HG03354 (cell line): ENCODE results near the gene SFN.
A peak's percentile ranks its signal among the peaks of the same experiment; 100 is the strongest.
"Not testable (repeated sequence)": the region's sequence is repeated elsewhere in the genome, so short reads cannot be mapped to it uniquely, and the experiment has no call there.

Experiments
- ATAC-seq: cut with Tn5 transposase; IDR thresholded peaks from one replicate; pipeline ENCODE4 v1.9.1; 2021; ENCODE audit warnings: mild to moderate bottlenecking; ENCODE audit not compliant: unreplicated experiment, poor library complexity, severe bottlenecking

Gene SFN

DNA sequence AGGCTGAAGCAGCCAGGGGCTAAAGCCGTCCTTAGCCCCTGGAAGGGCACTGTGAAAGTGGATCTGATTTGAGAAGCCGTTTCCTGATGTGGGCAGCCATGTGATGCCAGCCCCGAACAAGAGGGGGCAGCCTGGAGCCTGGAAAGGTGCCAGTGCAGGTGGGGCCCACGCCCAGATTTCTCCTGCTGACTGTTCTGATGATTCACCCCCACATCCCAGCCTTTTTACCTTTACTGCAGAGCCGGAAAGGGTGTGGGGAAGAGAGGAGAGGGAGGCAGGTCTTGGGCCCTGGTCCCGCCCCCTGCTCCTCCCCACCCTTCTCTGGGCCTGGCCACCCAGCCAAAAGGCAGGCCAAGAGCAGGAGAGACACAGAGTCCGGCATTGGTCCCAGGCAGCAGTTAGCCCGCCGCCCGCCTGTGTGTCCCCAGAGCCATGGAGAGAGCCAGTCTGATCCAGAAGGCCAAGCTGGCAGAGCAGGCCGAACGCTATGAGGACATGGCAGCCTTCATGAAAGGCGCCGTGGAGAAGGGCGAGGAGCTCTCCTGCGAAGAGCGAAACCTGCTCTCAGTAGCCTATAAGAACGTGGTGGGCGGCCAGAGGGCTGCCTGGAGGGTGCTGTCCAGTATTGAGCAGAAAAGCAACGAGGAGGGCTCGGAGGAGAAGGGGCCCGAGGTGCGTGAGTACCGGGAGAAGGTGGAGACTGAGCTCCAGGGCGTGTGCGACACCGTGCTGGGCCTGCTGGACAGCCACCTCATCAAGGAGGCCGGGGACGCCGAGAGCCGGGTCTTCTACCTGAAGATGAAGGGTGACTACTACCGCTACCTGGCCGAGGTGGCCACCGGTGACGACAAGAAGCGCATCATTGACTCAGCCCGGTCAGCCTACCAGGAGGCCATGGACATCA lies at the start of gene SFN:
Gene SFN, plus strand, starts transcription at position 369 of the 904 bp plus-strand sequence. Its CDS starts 64 bp downstream, at position 433.
- ATAC-seq = no peak

DNA sequence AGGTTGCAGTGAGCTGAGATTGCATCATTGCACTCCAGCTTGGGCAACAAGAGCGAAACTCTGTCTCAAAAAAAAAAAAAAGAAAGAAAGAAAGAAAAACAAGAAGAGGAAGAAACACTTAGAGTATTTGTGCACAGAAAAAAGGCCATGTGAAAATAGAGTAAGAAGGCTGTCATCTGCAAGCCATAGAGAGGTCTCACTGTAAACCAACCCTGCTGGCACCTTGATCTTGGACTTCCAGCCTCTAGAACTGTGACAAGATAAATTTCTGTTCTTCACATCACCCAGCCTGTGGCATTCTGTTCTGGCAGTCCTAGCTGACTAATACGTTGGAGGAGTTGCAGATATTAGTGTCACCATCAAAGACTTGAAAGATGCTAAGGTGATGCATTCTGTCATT lies 48.6 kb upstream of the SFN start:
- no peak for ATAC-seq

DNA sequence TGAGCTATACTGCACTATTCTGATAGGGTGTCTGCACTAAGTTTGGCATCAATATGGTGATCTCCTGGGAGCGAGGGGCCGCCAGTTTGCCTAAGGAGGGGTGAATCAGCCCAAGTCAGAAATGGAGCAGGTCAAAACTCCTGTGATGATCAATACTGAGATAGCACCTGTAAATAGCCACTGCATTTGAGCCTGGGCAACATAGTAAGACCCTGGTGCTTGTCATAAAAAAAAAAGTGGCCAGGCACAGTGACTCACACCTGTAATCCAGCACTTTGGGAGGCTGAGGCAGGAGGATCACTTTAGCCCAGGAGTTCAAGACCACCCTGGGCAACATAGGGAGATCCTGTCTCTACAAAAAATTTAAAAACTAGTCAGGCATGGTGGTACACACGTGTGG lies 48.1 kb upstream of the SFN start:
- ATAC-seq = no peak

DNA sequence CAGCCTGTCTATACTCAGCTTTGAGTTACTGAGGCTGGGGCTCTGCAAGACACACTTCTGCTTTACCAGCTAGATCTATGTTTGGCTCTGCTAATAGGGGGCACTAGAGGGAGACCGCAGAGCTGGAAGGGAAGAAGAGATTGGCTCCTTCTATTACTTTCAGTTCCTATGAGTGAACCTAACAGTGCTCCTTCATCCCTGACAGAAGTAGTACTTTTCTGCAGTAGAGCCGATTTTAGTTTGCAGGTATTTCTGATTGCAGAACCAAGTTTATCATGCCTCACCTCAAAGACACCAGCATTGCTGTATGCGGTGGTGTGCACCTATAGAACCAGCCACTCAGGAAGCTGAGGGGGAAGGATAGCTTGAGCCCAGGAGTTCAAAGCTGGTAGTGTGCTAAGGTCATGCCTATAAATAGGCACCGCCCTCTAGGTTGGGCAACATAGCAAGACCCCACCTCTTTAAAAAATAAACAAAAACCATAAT lies 42.1 kb upstream of the SFN start:
- peak; percentile 88 for ATAC-seq

GRCh38 chr1:26822737-26823395 lies 40.1 kb upstream of the SFN start:
- ATAC-seq = no peak

DNA sequence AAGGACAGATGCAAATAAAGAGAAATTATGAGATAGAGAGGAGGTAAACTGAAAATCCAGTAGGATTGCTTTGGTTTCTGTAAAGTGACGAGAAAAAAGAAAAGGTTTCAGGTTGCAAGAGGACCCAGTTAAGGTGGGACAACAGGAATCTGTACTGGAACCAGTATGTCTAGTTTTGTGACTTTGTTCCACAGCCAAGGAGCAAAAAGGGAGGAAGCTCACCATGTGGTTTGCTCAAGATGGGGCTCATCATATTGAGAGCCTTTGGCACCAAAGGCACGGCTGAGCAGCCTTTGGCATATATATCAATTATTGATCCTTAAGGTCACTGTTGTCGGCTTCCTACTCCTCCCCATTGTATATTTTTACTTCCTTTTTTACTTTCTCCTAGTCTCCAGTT lies 38.2 kb upstream of the SFN start:
- ATAC-seq = no peak

- ATAC-seq = peak; percentile 79
Observed at GRCh38 chr1:26826261-26827105, 36.5 kb upstream of the SFN start, which contains the start of gene ZDHHC18. TSS of gene ZDHHC18 (plus strand) at chr1:26826688. CDS start at chr1:26826805, 117 bp downstream.

DNA sequence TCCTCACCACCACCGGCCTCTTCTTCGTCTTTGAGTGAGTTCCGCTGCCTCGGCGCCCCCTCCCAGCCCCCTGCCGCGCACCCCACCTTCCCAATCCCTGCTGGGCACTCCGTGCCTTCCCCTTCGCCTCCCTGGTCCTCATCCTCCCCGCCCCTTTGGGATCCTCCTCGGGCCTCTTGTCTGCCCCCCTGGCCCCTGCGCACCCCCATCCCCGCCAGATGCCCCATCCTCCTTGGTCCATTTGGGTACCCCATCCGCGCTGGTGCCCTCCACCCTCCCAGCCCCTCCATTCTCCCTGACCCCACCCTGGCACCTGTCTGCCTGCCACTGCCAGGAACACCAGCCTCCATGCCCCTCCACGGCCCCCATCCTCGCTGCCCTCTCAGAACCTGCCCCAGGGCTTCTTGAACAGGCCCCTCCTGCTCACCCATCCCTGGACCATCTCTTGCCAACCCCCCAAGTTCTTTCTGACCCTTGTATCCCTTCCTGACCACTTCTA lies 35.8 kb upstream of the SFN start:
- ATAC-seq = no peak

DNA sequence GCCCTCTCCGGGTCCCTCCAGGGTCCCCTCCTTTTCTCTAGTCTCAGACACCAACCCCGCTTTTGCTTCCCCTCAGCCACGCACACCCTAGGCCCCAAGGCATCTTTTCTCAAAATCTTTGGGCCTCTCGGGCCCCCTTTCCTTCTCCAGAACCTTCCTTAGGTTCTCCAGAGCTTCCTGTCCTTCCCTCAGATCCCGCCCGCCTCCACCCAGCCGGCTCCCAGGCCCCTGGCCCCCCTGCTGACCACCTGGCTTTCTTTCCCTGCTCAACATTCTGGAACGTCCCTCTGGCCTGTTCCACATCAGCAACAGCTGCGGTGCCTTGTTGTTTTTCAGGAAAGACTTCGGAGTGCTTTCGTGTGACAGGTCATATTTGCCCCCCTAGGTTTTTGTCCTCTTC lies 35.3 kb upstream of the SFN start:
- ATAC-seq = no peak

DNA sequence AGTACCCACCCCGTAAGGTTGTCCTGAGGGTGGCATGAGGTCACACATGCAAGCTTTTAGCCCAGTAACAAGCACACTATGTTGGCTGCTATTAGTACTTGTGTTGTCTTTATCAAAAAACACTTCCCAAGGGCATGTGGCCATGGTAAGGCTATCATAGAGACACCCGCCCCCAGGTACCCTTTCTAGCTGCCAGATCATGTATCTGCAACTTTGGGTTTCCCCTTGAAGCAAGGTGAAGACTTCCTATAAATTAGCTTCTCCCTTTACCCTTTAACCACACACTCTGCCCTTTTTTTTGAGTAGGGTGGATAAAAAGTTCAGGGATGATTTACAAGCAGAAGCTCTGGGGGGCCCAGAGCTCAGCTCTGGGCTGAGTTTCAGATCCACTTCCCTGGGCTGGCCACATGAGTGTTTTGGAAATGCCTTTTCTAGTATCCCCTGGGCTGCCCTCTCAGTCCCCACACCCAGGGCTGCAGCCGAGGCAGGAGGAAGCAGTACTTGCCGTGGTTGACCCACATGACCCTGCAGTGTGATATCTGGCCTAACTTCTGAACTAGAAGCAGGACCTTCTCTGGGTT lies 34.4 kb upstream of the SFN start:
- no peak for ATAC-seq

GRCh38 chr1:26829184-26829911 lies 33.6 kb upstream of the SFN start:
- ATAC-seq = no peak

DNA sequence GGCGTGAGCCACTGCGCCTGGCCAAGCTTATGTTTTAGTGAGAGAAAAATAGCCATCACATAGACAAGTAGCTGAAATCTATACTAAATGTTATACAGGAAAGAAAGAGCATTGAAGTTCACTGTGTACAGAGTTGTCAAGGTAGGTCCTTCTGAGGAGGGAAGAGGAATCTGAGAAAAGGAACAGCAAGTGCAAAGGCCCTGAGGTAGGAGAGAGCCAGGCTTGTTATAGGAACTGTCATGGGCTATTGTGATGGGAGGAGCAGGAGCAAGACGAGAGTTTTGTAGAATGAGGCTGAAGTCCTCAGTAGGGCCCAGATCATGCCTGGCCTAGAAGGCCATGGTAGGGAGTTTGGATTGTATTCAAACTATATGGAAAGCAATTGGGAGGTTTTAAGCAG lies 31.9 kb upstream of the SFN start:
- ATAC-seq = no peak

DNA sequence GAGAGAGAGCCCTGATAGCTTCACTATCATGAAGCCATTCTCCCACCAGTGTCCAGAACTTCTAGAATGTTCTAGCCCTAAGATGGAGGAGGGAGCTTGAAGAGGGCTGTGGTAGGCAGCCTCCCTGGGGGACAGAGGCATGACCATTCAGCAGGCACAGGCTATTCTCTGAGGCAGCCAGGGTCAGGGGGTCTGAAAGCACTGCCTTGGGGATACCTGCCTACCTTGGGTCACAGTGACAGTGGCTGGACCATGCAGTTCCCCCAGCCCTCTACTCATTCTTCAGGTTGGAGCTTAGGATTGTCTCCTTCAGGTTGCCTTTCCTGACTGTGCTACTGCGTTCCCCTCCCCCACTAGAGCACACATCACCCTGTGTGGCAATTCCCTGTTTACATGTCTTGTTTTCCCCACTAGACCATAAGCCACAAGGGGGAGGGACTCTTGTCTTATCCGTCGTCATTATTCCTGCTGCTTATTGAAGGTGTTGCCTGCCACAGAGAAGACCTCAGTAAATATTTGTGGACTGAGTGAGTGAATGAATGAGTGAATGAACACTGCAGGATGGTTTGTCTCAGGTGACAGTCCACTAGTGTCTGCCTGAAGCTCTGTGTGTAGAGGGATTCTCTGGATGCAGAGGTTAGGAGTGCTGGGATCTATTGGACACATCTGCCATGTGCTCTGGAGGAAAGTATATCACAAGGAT lies 31.3 kb upstream of the SFN start:
- ATAC-seq = no peak

- ATAC-seq = no peak
Observed at GRCh38 chr1:26832249-26832960, 30.5 kb upstream of the SFN start.

GRCh38 chr1:26833432-26834405 lies 29.2 kb upstream of the SFN start:
- peak; percentile 85 for ATAC-seq

DNA sequence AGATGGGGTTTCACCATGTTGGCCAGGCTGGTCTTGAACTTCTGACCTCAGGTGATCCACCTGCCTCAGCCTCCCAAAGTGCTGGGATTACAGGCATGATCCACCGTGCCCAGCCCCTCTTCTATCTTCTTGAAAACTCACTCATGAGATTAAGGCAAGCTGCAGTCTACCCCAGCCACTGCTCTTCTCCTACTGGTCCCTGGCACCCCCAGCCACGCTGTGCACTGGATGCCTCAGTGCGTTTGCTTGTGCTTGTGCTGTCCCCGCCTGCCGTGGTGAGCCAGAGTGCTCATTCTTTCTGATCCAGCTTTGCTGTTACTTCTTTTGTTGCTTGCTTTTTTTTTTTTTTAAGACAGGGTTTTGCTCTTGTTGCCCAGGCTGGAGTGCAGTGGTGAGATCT lies 25.3 kb upstream of the SFN start:
- ATAC-seq = not testable (repeated sequence)
